BE2C (cell line): ENCODE results near the gene AMN.

Experiments
- DNase-seq: peaks from one replicate; pipeline ENCODE4 v3.0.0-alpha.2; 2020
- H3K27me3 ChIP-seq: fragments of 250-450 bp; sonication (Bioruptor Pico); 2 replicates; pipeline ENCODE4 v1.5.1; 2020; ENCODE audit warnings: mild to moderate bottlenecking
- H3K36me3 ChIP-seq: fragments of 250-450 bp; sonication (Bioruptor Pico); 2 replicates; pipeline ENCODE4 v1.5.1; 2020; ENCODE audit warnings: mild to moderate bottlenecking
- H3K4me1 ChIP-seq: fragments of 250-450 bp; sonication (Bioruptor Pico); 2 replicates; pipeline ENCODE4 v1.5.1; 2020
- H3K4me3 ChIP-seq: 2 replicates; pipeline ENCODE4 v1.5.1; 2011; ENCODE audit warnings: low read depth, low read length
- H3K9me3 ChIP-seq: fragments of 250-450 bp; sonication (Bioruptor Pico); 2 replicates; pipeline ENCODE4 v1.5.1; 2020
- TF ChIP-seq, protein P1 (sequence below): IDR thresholded peaks from 2 replicates; pipeline ENCODE4 v1.5.1; 2012; ENCODE audit warnings: mild to moderate bottlenecking, low read depth, low read length

AMN gene

DNA sequence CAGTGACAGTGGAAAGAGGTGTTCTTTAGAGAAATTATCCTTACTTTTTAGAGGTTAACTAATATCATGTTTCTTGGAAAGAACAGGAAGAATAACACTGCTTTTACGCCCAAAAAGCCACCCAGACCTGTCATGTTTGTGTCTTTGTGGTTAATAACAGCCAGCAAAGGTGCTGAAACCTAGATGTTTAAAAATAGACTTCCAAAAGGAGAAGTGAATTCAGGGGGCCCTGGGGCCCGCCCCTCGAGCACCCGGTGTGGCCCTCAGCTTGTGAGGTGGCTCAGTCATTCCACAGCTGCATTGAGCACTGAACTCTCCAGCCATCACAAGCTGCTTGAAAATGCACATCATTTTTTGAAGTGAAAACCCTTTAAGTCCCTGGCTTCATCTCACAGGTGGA is 20.8 kb upstream of the AMN start:
- TF ChIP-seq, protein P1, sequence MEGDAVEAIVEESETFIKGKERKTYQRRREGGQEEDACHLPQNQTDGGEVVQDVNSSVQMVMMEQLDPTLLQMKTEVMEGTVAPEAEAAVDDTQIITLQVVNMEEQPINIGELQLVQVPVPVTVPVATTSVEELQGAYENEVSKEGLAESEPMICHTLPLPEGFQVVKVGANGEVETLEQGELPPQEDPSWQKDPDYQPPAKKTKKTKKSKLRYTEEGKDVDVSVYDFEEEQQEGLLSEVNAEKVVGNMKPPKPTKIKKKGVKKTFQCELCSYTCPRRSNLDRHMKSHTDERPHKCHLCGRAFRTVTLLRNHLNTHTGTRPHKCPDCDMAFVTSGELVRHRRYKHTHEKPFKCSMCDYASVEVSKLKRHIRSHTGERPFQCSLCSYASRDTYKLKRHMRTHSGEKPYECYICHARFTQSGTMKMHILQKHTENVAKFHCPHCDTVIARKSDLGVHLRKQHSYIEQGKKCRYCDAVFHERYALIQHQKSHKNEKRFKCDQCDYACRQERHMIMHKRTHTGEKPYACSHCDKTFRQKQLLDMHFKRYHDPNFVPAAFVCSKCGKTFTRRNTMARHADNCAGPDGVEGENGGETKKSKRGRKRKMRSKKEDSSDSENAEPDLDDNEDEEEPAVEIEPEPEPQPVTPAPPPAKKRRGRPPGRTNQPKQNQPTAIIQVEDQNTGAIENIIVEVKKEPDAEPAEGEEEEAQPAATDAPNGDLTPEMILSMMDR: no peak
- Histone ChIP-seq H3K9me3 (no peaks in the 10 kb centered on the region), H3K4me1 (no peaks in the 10 kb centered on the region), H3K4me3 (no peak overlapping the region), H3K36me3 (peaks cover 4% of the 10 kb centered on the region), H3K27me3 (no peaks in the 10 kb centered on the region)
- DNase-seq: no peak

DNA sequence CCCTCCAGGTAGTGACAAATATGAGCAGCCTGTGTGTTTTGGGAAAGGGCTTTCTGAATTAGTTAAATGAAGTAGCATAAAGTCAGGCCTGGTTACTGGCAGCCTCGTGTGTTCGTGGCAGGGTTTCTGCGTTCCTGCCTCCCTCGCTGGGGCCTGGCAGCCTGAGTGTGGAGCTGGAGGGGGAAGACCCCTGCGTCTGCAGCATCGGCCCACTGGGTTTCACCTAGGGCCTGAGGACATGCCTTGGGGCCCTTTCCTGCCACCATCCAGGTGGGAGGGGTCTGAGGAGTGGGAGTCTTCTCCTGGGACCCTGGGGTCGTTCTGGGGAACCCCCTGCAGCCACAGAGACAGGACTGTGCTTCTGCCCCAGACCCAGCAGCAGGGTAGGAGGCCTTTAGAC is 20.4 kb upstream of the AMN start:
- Histone ChIP-seq H3K4me3 (no peak overlapping the region), H3K9me3 (no peaks in the 10 kb centered on the region), H3K27me3 (no peaks in the 10 kb centered on the region), H3K36me3 (peaks cover 9% of the 10 kb centered on the region), H3K4me1 (no peaks in the 10 kb centered on the region)
- TF ChIP-seq, protein P1: no peak
- DNase-seq: no peak

DNA sequence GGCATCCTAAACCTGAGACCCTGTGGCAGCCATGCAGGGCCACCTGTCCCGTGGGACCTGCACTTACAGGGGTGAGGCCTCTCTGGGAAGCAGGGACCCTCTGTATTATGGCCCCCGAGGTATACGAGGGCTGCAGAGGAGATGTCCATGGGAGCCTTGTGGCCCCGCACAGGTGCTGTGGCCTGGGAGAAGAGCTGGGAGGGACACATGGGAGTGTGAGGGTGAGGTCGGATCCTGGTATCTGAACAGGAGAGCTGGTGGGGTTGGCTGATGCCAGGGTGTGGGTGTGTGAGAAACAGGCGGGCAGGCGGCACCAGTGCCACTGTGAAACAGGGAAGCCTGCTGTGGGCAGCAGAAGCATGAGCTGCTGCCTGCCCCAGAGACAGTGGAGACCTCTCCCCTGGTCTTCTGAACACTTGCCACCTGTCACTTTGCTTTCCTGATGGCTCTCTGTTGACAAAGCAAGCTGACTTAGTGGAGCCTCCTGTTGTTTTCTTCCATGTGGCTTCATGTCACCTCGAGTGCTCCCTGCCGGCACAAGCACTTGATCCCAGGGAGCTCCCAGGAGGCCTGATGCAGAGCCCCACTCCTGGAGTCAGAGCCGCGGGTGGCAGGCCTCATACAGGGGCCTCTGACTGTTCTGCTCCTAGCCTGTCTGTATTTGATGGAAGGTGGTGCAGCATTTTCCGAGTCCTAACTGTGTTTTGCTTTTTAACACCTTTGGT is 19.8 kb upstream of the AMN start:
- Histone ChIP-seq H3K4me3 (no peak overlapping the region), H3K27me3 (no peaks in the 10 kb centered on the region), H3K36me3 (peaks cover 12% of the 10 kb centered on the region), H3K4me1 (no peaks in the 10 kb centered on the region), H3K9me3 (no peaks in the 10 kb centered on the region)
- DNase-seq: no peak
- TF ChIP-seq, protein P1: no peak

DNA sequence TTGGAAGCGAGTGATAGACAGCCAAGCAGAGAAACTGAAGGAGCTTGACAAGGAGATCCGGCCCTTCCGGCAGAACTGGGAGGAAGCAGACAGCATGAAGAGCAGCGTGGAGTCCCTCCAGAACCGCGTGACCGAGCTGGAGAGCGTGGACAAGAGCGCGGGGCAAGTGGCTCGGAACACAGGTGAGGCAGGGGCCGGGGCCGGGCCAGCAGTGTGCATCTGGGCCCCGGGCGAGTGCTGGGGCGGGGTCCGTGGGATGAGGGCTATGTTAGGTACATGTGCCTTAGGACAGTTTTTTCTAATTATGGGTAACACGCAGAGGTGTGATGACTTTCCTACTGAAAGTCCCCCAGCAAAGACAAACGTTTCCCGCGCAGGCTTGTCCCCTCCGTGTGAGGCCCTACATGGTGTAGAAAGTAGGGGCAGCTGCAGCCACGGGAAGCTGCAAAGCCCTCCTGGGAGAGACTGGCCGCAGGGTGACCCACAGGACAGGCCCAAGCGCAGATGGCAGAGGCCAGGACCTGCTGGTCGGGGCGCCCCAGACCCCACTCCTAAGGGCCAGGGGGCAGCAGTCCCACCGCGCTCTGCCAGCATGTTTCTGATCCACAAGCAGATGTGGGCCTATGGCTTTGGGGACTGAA is 19.1 kb upstream of the AMN start:
- H3K9me3 ChIP-seq: no peaks in the 10 kb centered on the region
- peaks cover 12% of the 10 kb centered on the region for H3K36me3 ChIP-seq
- H3K27me3 ChIP-seq: no peaks in the 10 kb centered on the region
- no peak for DNase-seq
- no peak overlapping the region for H3K4me3 ChIP-seq
- TF ChIP-seq, protein P1: no peak
- no peaks in the 10 kb centered on the region for H3K4me1 ChIP-seq

DNA sequence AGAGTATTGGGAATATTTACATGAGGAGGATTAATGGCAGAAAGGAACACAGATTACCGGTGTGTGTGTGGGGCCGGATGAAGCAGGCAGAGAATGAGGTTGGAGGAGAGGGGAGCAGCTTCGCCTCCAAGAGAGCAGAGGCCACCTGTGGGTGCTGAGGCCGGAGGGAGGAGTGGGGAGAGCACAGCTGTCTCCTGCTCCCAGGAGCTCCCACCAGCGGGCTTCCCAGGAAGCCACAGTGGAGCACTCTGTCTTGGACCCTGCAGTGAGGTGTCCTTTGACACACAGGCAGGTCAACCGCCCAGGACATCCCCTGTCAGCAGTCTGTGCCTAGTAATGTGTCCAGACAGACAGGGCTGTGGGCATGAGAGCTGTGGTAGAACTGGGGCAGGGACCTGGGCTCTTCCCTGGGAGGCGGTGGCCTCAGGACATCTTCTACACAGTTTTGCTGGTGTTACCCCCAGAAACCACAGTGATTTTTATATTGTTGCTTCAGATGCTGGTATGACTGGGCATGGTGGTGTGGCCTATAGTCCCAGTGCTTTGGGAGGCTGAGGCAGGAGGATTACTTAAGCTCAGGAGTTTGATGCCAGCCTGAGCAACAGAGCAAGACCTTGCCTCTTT is 18.5 kb upstream of the AMN start:
- H3K4me3 ChIP-seq: no peak overlapping the region
- no peaks in the 10 kb centered on the region for H3K27me3 ChIP-seq
- no peak for DNase-seq
- H3K36me3 ChIP-seq: peaks cover 12% of the 10 kb centered on the region
- no peaks in the 10 kb centered on the region for H3K9me3 ChIP-seq
- TF ChIP-seq, protein P1: no peak
- H3K4me1 ChIP-seq: no peaks in the 10 kb centered on the region
